CD4-positive, alpha-beta T cell treated with Interleukin-4 for 1 hour (primary cell): ENCODE measurements around the gene HECW1.

Experiments used
- DNase-seq, 2 donors: peaks; one replicate each; pipeline ENCODE4 v3.0.0-alpha.2; 2020 to 2022

HECW1 gene

GRCh38 chr7:43385309-43385680, 272.8 kb downstream of the HECW1 start:
- no peak for DNase-seq

DNA sequence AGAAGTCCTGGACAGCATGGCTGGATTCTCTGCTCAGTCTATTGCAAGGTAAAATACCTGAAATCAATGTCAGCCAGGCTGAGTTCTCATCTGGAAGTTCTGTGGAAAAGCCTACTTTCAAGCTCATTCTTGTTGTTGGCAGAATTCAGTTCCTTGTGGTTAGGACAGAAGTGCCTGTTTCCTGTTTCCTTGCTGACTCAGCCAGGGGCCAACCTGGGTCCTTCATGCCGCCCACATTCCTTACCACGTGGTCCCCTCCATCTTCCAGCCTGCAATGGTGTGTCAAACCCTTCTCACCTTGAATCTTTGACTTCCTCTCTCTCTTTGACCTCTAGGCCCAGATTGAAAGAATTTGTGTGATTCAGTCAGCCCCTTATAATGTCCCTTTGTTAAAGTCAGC, 273.4 kb downstream of the HECW1 start:
- DNase-seq: no peak

- DNase-seq: no peak
These were observed 275.5 kb downstream of the HECW1 start for GRCh38 chr7:43387932-43388331.

- no peak for DNase-seq
These were observed 278.1 kb downstream of the HECW1 start for GRCh38 chr7:43390576-43390975.

- no peak for DNase-seq
These were observed 279.1 kb downstream of the HECW1 start for GRCh38 chr7:43391518-43391917.

DNA sequence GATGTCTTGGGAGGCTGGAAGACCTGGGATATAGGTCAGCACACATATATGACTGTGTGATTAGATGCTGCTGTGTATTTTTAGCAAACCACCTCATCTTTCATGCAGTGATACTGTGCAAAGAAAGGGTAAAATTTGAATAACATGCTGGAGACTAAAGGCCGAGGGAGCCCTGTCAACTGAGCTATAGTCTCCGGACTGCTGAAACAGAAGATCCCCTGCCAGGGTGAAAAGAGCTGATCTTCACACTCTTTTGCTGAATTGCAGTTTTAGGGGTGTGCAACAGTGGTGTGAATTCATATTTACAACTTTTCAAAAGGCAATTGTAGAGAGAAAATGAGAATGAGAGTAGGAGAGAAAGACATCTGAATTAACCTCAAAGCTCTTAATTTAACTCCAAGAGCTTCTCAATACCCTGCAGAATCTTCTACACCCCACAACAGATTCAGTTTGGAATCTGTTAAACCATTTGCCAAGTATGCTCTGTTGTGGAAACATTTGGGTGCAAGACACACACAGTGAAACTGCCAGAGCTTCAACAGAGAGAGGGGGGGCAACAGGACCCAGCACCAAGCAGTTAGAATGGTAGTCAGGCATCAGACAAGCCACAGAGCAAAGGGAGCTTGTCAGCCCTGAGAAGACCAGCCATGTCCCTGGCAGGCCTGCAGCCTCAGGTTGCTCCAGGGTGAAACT, 280.3 kb downstream of the HECW1 start:
- DNase-seq: no peak

- no peak for DNase-seq
These were observed 282.1 kb downstream of the HECW1 start for GRCh38 chr7:43394441-43395130.

GRCh38 chr7:43395351-43395750, 282.9 kb downstream of the HECW1 start:
- DNase-seq: no peak

GRCh38 chr7:43396187-43396740, 283.8 kb downstream of the HECW1 start:
- no peak for DNase-seq

- no peak for DNase-seq
These were observed 286.4 kb downstream of the HECW1 start for GRCh38 chr7:43398831-43399230.

- no peak for DNase-seq
These were observed 293.5 kb downstream of the HECW1 start for GRCh38 chr7:43405948-43406347.

- DNase-seq: no peak
These were observed 294.5 kb downstream of the HECW1 start for GRCh38 chr7:43406961-43407360.

- DNase-seq: no peak
These were observed 296.5 kb downstream of the HECW1 start for GRCh38 chr7:43408981-43409380.

DNA sequence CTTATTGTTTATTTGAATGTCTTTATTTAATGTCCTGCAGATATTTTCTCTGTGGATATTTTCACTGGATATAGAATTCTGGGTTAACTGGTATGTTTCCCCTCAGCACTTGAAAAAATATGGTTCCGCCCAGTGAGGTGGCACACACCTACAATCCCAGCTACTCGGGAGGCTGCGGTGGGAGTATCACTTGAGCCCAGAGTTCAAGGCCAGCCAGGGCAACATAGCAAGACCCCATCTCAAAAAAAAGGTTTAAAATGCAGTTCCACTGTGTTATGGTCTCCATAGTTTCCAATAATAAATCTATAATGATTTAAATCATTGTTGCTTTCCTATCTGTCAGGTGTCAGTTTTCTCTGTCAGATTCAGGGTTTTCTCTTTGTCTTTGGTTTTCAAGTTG, 305.0 kb downstream of the HECW1 start:
- no peak for DNase-seq

DNA sequence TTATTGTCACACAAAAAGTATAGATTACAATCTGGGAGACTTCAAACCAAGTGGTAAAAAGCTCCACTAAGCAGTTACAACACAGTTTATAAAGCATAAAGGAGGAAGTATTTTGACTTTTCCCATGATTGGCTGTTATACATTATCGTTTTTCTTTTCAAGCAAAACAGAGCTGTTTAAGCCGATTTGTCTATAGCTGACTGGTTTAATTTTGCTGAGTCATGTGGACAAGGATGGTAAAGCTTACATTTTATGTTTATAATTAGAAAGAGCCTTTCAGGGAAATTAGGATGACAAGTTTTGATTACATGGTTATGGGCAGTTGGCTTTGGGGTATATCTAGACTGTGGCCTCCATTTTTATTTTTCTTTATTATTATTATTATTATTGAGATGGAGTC, 318.0 kb downstream of the HECW1 start:
- DNase-seq: no peak

DNA sequence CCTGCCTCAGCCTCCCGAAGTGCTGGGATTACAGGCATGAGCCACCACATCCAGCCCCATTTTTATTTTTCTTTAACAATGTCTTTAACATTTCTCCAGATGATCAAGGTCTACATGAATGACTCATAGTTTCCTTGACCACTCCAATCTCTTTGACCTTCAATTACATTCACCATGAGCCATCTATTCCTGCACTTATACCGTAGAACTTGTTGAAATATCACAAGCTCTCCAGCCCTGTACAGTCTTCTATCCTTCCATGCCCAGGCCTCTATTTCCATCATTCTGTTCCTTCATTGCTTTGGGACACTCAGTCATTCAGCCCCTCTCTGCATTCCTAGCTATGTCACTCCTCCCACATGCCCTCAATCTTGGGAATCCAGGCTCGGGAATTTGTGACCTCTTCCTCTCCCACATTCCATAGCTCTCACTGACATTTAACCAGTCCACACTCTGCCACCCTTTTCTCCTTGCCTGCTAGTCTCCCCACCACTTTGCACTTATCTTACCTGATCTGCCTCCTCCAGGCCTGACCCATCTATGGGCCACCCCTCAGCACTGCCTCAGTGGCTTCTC, 318.7 kb downstream of the HECW1 start:
- DNase-seq: no peak

- DNase-seq: no peak
These were observed 321.2 kb downstream of the HECW1 start for GRCh38 chr7:43433639-43434038.

GRCh38 chr7:43437001-43437400, 324.6 kb downstream of the HECW1 start:
- no peak for DNase-seq

DNA sequence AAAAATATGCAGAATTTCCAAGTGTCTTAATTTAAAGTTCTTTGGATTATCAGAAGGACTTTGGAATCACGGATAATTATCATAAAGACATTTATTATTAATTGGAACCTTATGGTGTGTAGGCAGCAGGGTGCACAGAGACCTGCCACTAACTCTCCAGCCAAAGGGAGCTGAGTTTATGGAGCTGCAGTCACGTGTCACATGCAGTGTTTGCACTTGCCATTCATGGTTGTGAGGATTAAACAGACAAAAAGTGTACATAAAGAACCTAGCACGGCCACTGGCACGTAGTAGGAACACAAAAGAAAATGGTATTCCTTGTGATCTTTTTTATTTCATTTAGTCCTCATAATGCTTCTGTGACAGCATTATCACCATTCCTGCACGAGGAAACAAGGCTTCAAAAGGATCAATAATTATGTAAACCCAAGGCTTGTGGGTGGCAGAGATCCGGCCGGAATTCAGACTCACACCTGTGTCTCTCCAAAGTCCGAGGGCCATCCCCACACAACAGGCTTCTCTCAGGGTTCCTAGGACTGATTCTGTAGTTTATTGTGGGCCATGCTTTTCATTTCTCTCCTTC, 326.5 kb downstream of the HECW1 start:
- no peak for DNase-seq

- DNase-seq: peak; percentile 41
These were observed 327.4 kb downstream of the HECW1 start for GRCh38 chr7:43439631-43440401.

- no peak for DNase-seq
These were observed 329.0 kb downstream of the HECW1 start for GRCh38 chr7:43441231-43442130.

GRCh38 chr7:43443381-43443780, 330.9 kb downstream of the HECW1 start:
- no peak for DNase-seq
